22Rv1 (cell line): ENCODE results near the gene CLCA1.

ENCODE experiments used
- CTCF ChIP-seq: fragments of 450-650 bp; IDR thresholded peaks from 2 replicates; pipeline ENCODE4 v1.5.1; 2017; ENCODE audit warnings: mild to moderate bottlenecking
- ZFX ChIP-seq: fragments of 450-650 bp; IDR thresholded peaks from 2 replicates; pipeline ENCODE4 v1.6.1; 2017; ENCODE audit warnings: antibody characterized with exemption, borderline replicate concordance

- TF ChIP-seq CTCF (no peak), ZFX (no peak)
Measured at GRCh38 chr1:86423473-86423872, 45.3 kb upstream of the CLCA1 start.
